ENCODE data around the gene GNAL.

GRCh38 chr18:11729556-11729955 lies 40.5 kb downstream of the GNAL start:
- TF ChIP-seq CTCF (IDR thresholded peaks at IDR 0.05) (no peak), POLR2A (IDR thresholded peaks at IDR 0.05) (no peak)

All from testis (tissue), 2 donors.